ENCODE data around the gene USPL1.

USPL1 gene

GRCh38 chr13:30681843-30682242 is 64.1 kb downstream of the USPL1 start:
- ATAC-seq = peak; percentile 28; the same call in 2 of the 3 replicates
- TF ChIP-seq TCF4 (CRISPR knock-in tag; IDR thresholded peaks at IDR 0.05; ENCODE audit: borderline replicate concordance) (no peak), ZFP30 (CRISPR knock-in tag; IDR thresholded peaks at IDR 0.05) (no peak), CSDC2 (CRISPR knock-in tag; IDR thresholded peaks at IDR 0.05) (no peak), CSRNP3 (CRISPR knock-in tag; IDR thresholded peaks at IDR 0.05) (no peak), ZFP3 (CRISPR knock-in tag; IDR thresholded peaks at IDR 0.05) (no peak), ZNF565 (CRISPR knock-in tag; conservative IDR thresholded peaks at IDR 0.05; ENCODE audit: low read depth) (no peak), RARB (CRISPR knock-in tag; IDR thresholded peaks at IDR 0.05) (no peak), SNAI2 (CRISPR knock-in tag; IDR thresholded peaks at IDR 0.05) (no peak), ISL1 (CRISPR knock-in tag; IDR thresholded peaks at IDR 0.05) (no peak)

DNA sequence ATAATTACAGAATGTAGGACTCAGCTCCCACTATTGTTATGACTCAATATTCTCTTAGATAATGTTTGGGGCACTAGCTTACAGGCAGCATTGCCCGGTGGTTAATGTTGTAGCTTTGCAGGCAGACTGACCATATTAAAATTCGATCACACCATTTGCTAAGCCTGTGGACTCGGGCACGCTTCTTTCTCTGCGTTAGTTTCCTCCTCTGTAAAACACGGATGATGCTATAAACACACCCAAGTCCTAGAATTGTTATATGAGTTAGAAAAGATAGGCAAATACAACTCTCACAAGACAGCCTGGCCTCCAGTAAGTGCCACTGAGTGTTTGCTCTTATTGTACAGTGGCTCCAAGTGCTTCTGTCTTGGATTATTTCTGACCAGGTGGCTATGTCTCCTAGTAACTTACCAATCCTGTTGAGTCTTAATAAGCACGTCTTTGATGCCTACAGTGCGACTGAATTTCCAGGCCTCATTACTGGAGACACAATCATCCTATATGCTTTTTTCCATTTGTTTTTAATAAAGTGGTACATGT is 67.7 kb downstream of the USPL1 start:
- TF ChIP-seq, protein P1, sequence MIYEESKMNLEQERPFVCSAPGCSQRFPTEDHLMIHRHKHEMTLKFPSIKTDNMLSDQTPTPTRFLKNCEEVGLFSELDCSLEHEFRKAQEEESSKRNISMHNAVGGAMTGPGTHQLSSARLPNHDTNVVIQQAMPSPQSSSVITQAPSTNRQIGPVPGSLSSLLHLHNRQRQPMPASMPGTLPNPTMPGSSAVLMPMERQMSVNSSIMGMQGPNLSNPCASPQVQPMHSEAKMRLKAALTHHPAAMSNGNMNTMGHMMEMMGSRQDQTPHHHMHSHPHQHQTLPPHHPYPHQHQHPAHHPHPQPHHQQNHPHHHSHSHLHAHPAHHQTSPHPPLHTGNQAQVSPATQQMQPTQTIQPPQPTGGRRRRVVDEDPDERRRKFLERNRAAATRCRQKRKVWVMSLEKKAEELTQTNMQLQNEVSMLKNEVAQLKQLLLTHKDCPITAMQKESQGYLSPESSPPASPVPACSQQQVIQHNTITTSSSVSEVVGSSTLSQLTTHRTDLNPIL (CRISPR knock-in tag; IDR thresholded peaks at IDR 0.05; ENCODE audit: low read depth) = no peak
- TF ChIP-seq ZNF8 (CRISPR knock-in tag; IDR thresholded peaks at IDR 0.05) (no peak), ISL1 (CRISPR knock-in tag; IDR thresholded peaks at IDR 0.05) (no peak), SNAI2 (CRISPR knock-in tag; IDR thresholded peaks at IDR 0.05) (no peak), CSRNP3 (CRISPR knock-in tag; IDR thresholded peaks at IDR 0.05) (no peak), ARNTL (CRISPR knock-in tag; IDR thresholded peaks at IDR 0.05; ENCODE audit: borderline replicate concordance, low read depth) (no peak), ESRRG (CRISPR knock-in tag; IDR thresholded peaks at IDR 0.05) (no peak), ZFP3 (CRISPR knock-in tag; IDR thresholded peaks at IDR 0.05) (no peak), ZFP30 (CRISPR knock-in tag; IDR thresholded peaks at IDR 0.05) (no peak), PATZ1 (CRISPR knock-in tag; IDR thresholded peaks at IDR 0.05; ENCODE audit: borderline replicate concordance) (no peak), TSHZ2 (CRISPR knock-in tag; IDR thresholded peaks at IDR 0.05) (no peak), CSDC2 (CRISPR knock-in tag; IDR thresholded peaks at IDR 0.05) (no peak), BACH2 (CRISPR knock-in tag; IDR thresholded peaks at IDR 0.05; ENCODE audit: borderline replicate concordance) (no peak), TCF4 (CRISPR knock-in tag; IDR thresholded peaks at IDR 0.05; ENCODE audit: borderline replicate concordance) (no peak), PPARA (CRISPR knock-in tag; IDR thresholded peaks at IDR 0.05; ENCODE audit: borderline replicate concordance) (no peak), GLIS3 (CRISPR knock-in tag; IDR thresholded peaks at IDR 0.05) (no peak), TOX (CRISPR knock-in tag; IDR thresholded peaks at IDR 0.05; ENCODE audit: borderline replicate concordance) (no peak)
- no peak for ATAC-seq

DNA sequence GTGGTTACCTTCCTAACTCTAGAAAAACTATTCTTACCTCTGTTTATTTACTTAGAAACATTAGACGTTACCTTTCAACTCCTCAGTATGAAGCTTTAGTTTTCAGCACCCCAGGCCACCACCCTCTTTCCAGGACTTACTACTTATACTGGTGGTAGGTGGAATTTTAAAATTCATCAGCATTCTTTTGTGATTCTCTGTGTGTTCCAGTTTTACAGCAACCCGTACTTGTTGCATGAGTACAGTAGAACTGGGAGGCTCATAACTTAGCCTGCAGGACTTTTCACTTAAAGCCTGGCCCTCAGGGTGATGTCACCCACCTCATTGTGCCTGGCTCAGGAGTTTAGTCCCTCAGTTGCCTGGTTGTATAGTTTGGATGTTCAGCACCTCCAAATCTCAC is 68.3 kb downstream of the USPL1 start:
- ATAC-seq = no peak
- TF ChIP-seq TSHZ2 (CRISPR knock-in tag; IDR thresholded peaks at IDR 0.05) = no peak
- no peak for TF ChIP-seq ZFP30 (CRISPR knock-in tag; IDR thresholded peaks at IDR 0.05)
- TF ChIP-seq OSR1 (CRISPR knock-in tag; IDR thresholded peaks at IDR 0.05) = no peak
- no peak for TF ChIP-seq PPARA (CRISPR knock-in tag; IDR thresholded peaks at IDR 0.05; ENCODE audit: borderline replicate concordance)
- TF ChIP-seq CSRNP3 (CRISPR knock-in tag; IDR thresholded peaks at IDR 0.05) = no peak
- no peak for TF ChIP-seq TCF4 (CRISPR knock-in tag; IDR thresholded peaks at IDR 0.05; ENCODE audit: borderline replicate concordance)
- TF ChIP-seq SNAI2 (CRISPR knock-in tag; IDR thresholded peaks at IDR 0.05) = no peak
- TF ChIP-seq, protein P1 (CRISPR knock-in tag; IDR thresholded peaks at IDR 0.05; ENCODE audit: low read depth) = no peak

Measured in SK-N-SH treated with all-trans-retinoic acid at 6 μM for 48 hours (cell line).